Measurements from ENCODE around the gene RILPL2.

GRCh38 chr12:123485756-123486155 lies 49.3 kb upstream of the RILPL2 start:
- TF ChIP-seq CTCF (IDR thresholded peaks at IDR 0.05; ENCODE audit: low read depth, low read length) (no peak), POLR2A (IDR thresholded peaks at IDR 0.05; ENCODE audit: extremely low read depth, insufficient read length) (no peak), MYC (IDR thresholded peaks at IDR 0.05; ENCODE audit: low read depth, low read length) (no peak)

All from NB4 (cell line).